Stimulated activated naive B cell treated with anti-CD40 and anti-IgM and Interleukin-4, amounts not matched to agents 10 μg/mL and 1 μg/mL and 100 μg/mL, for 72 hours (primary cell): Measurements from ENCODE around the gene DHH.

Experiments
- ATAC-seq, 2 donors: fragments of 150-1000 bp; cut with Tn5 transposase; replicated peaks; 2 replicates each; pipeline ENCODE4 v1.10.0; 2021; ENCODE audit warnings: moderate library complexity in 1 of 2
- DNase-seq: peaks from one replicate; pipeline ENCODE4 v3.0.0; 2021
- H3K27ac Mint-ChIP-seq: one replicate; pipeline ENCODE4 v1.8.0; 2022; ENCODE audit warnings: mild to moderate bottlenecking, mixed read lengths
- H3K27me3 Mint-ChIP-seq, 2 donors: one replicate each; pipeline ENCODE4 v1.8.0; 2022; ENCODE audit warnings: mixed read lengths in 2 of 2
- H3K36me3 Mint-ChIP-seq, 2 donors: one replicate each; pipeline ENCODE4 v1.8.0; 2022; ENCODE audit warnings: mixed read lengths in 2 of 2, mild to moderate bottlenecking in 1 of 2
- H3K4me1 Mint-ChIP-seq, 2 donors: one replicate each; pipeline ENCODE4 v1.8.0; 2022; ENCODE audit warnings: mixed read lengths in 2 of 2, mild to moderate bottlenecking in 1 of 2
- H3K4me3 Mint-ChIP-seq, 2 donors: one replicate each; pipeline ENCODE4 v1.8.0; 2022; ENCODE audit warnings: mild to moderate bottlenecking in 2 of 2, mixed read lengths in 2 of 2, moderate library complexity in 1 of 2
- H3K9me3 Mint-ChIP-seq, 2 donors: one replicate each; pipeline ENCODE4 v1.8.0; 2022; ENCODE audit warnings: mixed read lengths in 2 of 2, mild to moderate bottlenecking in 1 of 2

Gene DHH

GRCh38 chr12:49094975-49095365, 369 bp upstream of the DHH start:
- Mint-ChIP-seq H3K4me1 (peaks cover 31 to 41% of the 10 kb centered on the region in 2 donors), H3K27ac (peak overlapping the region; percentile 57), H3K4me3 (no peak overlapping the region), H3K27me3 (peaks cover 45% of the 10 kb centered on the region in 2 donors), H3K36me3 (peaks cover 11 to 33% of the 10 kb centered on the region in 2 donors), H3K9me3 (no peaks in the 10 kb centered on the region)
- DNase-seq = no peak
- ATAC-seq = no peak

GRCh38 chr12:49093792-49094159, 825 bp downstream of the DHH start:
- DNase-seq = no peak
- peak overlapping the region; percentile 42 for H3K27ac Mint-ChIP-seq
- H3K4me3 Mint-ChIP-seq = peak overlapping the region; percentile 45 to 55
- peaks cover 35 to 46% of the 10 kb centered on the region in 2 donors for H3K4me1 Mint-ChIP-seq
- H3K27me3 Mint-ChIP-seq = peaks cover 53 to 55% of the 10 kb centered on the region in 2 donors
- H3K36me3 Mint-ChIP-seq = peaks cover 9 to 29% of the 10 kb centered on the region in 2 donors
- ATAC-seq = no peak
- H3K9me3 Mint-ChIP-seq = no peaks in the 10 kb centered on the region

GRCh38 chr12:49092816-49093406, 1.7 kb downstream of the DHH start:
- peaks cover 39 to 54% of the 10 kb centered on the region in 2 donors for H3K4me1 Mint-ChIP-seq
- no peaks in the 10 kb centered on the region for H3K9me3 Mint-ChIP-seq
- no peak overlapping the region for H3K4me3 Mint-ChIP-seq
- DNase-seq = no peak
- no peak overlapping the region for H3K27ac Mint-ChIP-seq
- ATAC-seq = no peak
- peaks cover 59 to 60% of the 10 kb centered on the region in 2 donors for H3K27me3 Mint-ChIP-seq
- peaks cover 9 to 25% of the 10 kb centered on the region in 2 donors for H3K36me3 Mint-ChIP-seq

- Mint-ChIP-seq H3K36me3 (peaks cover 9 to 20% of the 10 kb centered on the region in 2 donors), H3K27ac (peak overlapping the region; percentile 26), H3K4me3 (peak overlapping the region; percentile 70 to 71), H3K27me3 (peaks cover 59 to 60% of the 10 kb centered on the region in 2 donors), H3K9me3 (no peaks in the 10 kb centered on the region), H3K4me1 (peaks cover 41 to 55% of the 10 kb centered on the region in 2 donors)
- ATAC-seq = peak; percentile 40 to 55
- DNase-seq = peak; percentile 56
Measured at GRCh38 chr12:49092086-49092815, 2.4 kb downstream of the DHH start.

GRCh38 chr12:49091836-49092085, 2.8 kb downstream of the DHH start:
- H3K27ac Mint-ChIP-seq = peak overlapping the region; percentile 26
- H3K27me3 Mint-ChIP-seq = peaks cover 59 to 61% of the 10 kb centered on the region in 2 donors
- H3K9me3 Mint-ChIP-seq = no peaks in the 10 kb centered on the region
- peaks cover 41 to 55% of the 10 kb centered on the region in 2 donors for H3K4me1 Mint-ChIP-seq
- H3K36me3 Mint-ChIP-seq = peaks cover 9 to 18% of the 10 kb centered on the region in 2 donors
- ATAC-seq = no peak
- peak overlapping the region; percentile 70 to 71 for H3K4me3 Mint-ChIP-seq
- DNase-seq = no peak

GRCh38 chr12:49091056-49091835, 3.4 kb downstream of the DHH start:
- Mint-ChIP-seq H3K4me3 (peak overlapping the region; percentile 72 to 79), H3K9me3 (no peaks in the 10 kb centered on the region), H3K4me1 (peaks cover 41 to 55% of the 10 kb centered on the region in 2 donors), H3K36me3 (peaks cover 8 to 13% of the 10 kb centered on the region in 2 donors), H3K27me3 (peaks cover 59 to 66% of the 10 kb centered on the region in 2 donors), H3K27ac (peak overlapping the region; percentile 88)
- no peak for DNase-seq
- no peak for ATAC-seq

- peaks cover 38 to 55% of the 10 kb centered on the region in 2 donors for H3K4me1 Mint-ChIP-seq
- DNase-seq (peak; percentile 28), ATAC-seq (peak; percentile 22 to 23)
- peak overlapping the region; percentile 67 for H3K27ac Mint-ChIP-seq
- H3K4me3 Mint-ChIP-seq = peak overlapping the region; percentile 77 to 83
- peaks cover 0 to 4% of the 10 kb centered on the region in 2 donors for H3K36me3 Mint-ChIP-seq
- no peaks in the 10 kb centered on the region for H3K9me3 Mint-ChIP-seq
- H3K27me3 Mint-ChIP-seq = peaks cover 52 to 66% of the 10 kb centered on the region in 2 donors
Measured at GRCh38 chr12:49089821-49090773, 4.5 kb downstream of the DHH start.

GRCh38 chr12:49088932-49089330, 5.7 kb downstream of the DHH start:
- Mint-ChIP-seq H3K4me1 (peaks cover 34 to 49% of the 10 kb centered on the region in 2 donors), H3K4me3 (peak overlapping the region in 1 of 2 donors; percentile 23), H3K27me3 (peaks cover 46 to 60% of the 10 kb centered on the region in 2 donors), H3K27ac (no peak overlapping the region), H3K36me3 (peaks cover 0 to 3% of the 10 kb centered on the region in 2 donors), H3K9me3 (no peaks in the 10 kb centered on the region)
- ATAC-seq (no peak), DNase-seq (no peak)

- H3K36me3 Mint-ChIP-seq = peaks cover 0 to 3% of the 10 kb centered on the region in 2 donors
- DNase-seq (peak; percentile 63), ATAC-seq (peak; percentile 93 to 94)
- H3K4me3 Mint-ChIP-seq = peak overlapping the region; percentile 23 to 62
- no peak overlapping the region for H3K27ac Mint-ChIP-seq
- H3K27me3 Mint-ChIP-seq = peaks cover 40 to 54% of the 10 kb centered on the region in 2 donors
- H3K9me3 Mint-ChIP-seq = no peaks in the 10 kb centered on the region
- H3K4me1 Mint-ChIP-seq = peaks cover 30 to 43% of the 10 kb centered on the region in 2 donors
Measured at GRCh38 chr12:49088150-49088931, 6.3 kb downstream of the DHH start.

- H3K9me3 Mint-ChIP-seq = no peaks in the 10 kb centered on the region
- no peak for DNase-seq
- no peak overlapping the region for H3K27ac Mint-ChIP-seq
- ATAC-seq = no peak
- H3K36me3 Mint-ChIP-seq = peaks cover 0 to 2% of the 10 kb centered on the region in 2 donors
- peaks cover 17 to 25% of the 10 kb centered on the region in 2 donors for H3K4me1 Mint-ChIP-seq
- no peak overlapping the region for H3K4me3 Mint-ChIP-seq
- peaks cover 30 to 45% of the 10 kb centered on the region in 2 donors for H3K27me3 Mint-ChIP-seq
Measured at GRCh38 chr12:49086116-49086515, 8.5 kb downstream of the DHH start.

GRCh38 chr12:49084438-49084837, 10.2 kb downstream of the DHH start:
- peaks cover 19 to 30% of the 10 kb centered on the region in 2 donors for H3K27me3 Mint-ChIP-seq
- DNase-seq (no peak), ATAC-seq (no peak)
- no peak overlapping the region for H3K27ac Mint-ChIP-seq
- no peak overlapping the region for H3K4me3 Mint-ChIP-seq
- peaks cover 8 to 9% of the 10 kb centered on the region in 2 donors for H3K4me1 Mint-ChIP-seq
- no peaks in the 10 kb centered on the region for H3K36me3 Mint-ChIP-seq
- no peaks in the 10 kb centered on the region for H3K9me3 Mint-ChIP-seq

- no peak for DNase-seq
- Mint-ChIP-seq H3K4me1 (no peaks in the 10 kb centered on the region), H3K4me3 (no peak overlapping the region), H3K36me3 (no peaks in the 10 kb centered on the region), H3K27me3 (peaks cover 9 to 11% of the 10 kb centered on the region in 2 donors), H3K9me3 (no peaks in the 10 kb centered on the region), H3K27ac (no peak overlapping the region)
- no peak for ATAC-seq
Measured at GRCh38 chr12:49079793-49080192, 14.8 kb downstream of the DHH start.

GRCh38 chr12:49070971-49071370, 23.6 kb downstream of the DHH start:
- DNase-seq = no peak

More at GRCh38 chr12:49070971-49071370, 23.6 kb downstream of the DHH start:
- ATAC-seq = no peak
- Mint-ChIP-seq H3K36me3 (peaks cover 0 to 2% of the 10 kb centered on the region in 2 donors), H3K4me3 (no peak overlapping the region), H3K9me3 (no peaks in the 10 kb centered on the region), H3K27me3 (no peaks in the 10 kb centered on the region), H3K4me1 (peaks cover 17 to 18% of the 10 kb centered on the region in 2 donors), H3K27ac (no peak overlapping the region)
